DMS79 treated with DMSO at 0.1 percent for 48 hours (cell line): ENCODE results near the gene CHTF18.
"Not testable (repeated sequence)": the region's sequence is repeated elsewhere in the genome, so short reads cannot be mapped to it uniquely, and the experiment has no call there.

Experiments used
- DNase-seq: peaks from one replicate; lab custom pipeline; 2025; lab: John Stamatoyannopoulos, UW

CHTF18 gene

DNA sequence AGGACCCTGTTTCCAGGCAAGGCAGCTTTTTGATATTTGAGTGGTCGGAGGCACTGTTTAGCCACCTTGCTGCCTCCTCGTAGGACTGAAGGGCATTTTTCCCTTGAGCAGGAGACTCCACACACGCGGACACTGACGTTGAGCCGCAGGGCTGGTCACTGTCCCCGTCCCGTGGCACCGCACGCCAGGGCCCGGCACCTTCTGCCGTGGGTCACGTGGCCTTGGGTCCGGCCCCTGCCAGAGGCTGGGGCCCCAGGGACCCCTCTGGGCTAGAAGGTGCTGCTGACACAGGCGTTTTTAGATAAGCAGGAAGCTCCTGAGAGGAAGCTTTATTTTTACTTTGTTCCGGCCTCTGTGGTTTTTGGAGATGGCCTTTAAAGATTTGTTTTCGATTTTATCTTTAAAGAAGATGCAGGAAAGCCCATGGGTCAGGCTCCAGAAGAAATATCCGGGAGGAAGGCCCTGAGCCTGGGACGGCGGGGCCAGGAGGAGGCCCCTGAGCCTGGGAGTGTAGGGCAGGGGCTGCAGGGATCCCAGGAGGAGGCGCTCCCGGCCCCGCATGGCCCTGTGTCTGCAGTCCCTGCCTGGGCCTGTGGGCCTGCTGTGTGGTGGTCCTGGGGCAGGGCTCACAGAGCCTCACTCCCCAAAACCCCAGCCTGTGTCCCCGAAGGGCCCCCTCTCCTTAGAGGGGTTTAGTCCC, 42.6 kb downstream of the CHTF18 start:
- DNase-seq, result no peak

DNA sequence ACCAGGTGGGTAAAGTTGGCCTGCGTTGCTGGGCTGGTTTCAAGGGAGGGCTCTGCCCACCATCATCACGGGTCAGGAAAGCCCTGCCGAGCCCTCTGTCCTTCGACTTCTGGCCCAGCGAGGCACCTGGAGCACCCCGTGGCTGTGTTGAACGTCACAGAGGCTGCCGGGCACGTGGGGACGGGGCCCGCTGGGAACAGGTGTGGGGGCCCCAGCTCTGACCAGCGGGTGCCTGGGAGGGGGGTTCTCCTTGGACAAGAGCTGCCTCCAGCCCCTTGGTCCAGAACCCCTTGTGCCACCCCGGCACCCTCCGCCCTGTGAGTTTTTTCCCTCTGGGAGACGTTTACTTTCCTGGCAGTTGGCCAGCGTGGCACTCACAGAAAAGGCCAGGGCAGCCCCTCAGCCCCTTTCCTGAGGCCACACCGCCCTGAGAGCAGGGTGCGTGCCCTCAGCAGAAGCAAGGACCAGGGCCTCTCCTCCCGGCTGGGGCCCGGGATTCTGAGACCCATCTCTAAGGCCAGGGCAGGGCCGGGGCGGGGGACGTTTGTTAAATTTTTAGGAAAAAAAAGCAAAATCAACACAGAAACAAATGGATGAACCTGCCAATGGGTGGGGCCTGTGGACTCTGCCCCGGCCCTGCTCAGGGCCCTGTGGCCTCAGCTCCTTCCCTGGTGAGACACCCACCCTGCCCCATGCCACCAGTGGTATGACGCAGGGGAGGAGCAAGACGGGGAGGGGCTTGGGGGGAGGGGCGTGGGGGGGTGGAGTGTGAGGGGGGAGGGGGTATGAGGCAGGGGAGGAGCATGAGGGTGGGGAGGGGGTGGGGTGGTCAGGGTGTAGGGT, 43.4 kb downstream of the CHTF18 start:
- DNase-seq, result no peak

DNA sequence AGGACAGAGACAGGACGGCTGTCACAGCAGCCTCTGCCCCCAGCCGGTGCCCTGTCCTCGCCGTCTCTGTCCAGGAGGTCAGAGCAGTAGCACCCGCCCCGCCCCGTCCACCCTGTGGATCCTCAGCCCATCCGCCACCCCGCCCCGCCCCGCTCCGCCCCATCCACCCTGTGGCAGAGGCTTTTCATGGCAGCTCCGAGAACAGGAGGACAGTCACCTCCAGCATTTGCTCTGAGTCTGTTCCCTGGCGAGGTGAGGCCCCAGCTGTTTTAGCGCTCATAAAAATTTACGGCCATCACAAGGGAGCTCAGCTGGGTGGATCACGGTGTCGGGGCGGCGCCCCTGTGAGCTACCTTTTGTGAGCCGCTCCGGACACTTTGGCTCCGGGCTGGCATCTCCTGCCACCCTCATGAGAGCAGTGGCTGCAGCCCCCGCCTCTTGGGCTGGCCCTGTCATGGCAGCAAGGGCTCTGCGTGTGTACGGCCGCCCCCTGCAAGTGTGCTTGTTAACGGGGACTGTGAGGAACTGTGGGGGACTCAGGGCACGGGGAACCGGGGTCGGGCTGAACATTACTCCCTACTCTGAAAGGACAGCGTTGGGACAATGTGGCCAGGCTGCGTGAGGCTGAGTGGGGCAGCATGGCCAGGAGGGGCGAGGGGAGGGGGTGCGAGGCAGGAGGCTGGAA, 44.4 kb downstream of the CHTF18 start:
- no peak for DNase-seq

DNA sequence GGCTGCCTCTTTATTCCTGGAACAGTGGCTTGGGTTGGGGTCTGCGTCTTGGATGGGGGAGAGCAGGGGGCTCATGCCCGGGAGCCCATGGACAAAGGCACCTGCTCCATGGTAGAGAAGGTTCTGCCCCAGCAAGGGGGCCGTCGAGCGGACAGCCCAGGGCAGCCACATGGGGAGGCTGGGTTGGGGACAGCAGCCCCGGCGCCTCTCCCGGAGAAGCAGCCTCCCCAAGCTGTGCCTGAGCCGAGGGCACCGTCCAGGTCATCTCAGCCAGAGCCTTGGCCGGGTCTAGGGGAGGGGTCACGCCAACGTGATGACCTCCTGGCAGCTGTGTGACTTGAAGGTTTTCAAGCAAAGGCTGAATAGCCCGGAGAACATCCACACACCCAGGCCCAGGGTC, 45.0 kb downstream of the CHTF18 start:
- no peak for DNase-seq

DNA sequence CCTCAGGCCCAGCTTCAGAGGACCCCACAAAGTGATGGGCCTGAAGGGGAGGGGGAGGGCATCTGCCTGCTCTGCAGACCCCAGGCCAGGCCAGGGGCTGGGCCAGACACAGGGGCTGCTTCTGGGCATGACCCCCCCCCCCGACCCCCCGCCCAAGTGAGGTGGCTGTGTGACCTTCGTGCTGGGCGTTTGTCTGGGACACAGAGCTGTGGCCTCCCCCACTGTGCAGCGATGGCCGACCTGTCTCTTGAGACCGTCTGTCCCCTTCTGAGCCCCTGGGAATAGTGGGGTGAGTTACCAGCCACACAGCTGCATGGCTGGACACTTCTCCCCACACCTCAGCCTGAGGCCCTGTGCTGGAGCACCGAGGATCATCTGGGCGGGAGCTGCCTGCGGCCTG, 47.0 kb downstream of the CHTF18 start:
- no peak for DNase-seq

DNA sequence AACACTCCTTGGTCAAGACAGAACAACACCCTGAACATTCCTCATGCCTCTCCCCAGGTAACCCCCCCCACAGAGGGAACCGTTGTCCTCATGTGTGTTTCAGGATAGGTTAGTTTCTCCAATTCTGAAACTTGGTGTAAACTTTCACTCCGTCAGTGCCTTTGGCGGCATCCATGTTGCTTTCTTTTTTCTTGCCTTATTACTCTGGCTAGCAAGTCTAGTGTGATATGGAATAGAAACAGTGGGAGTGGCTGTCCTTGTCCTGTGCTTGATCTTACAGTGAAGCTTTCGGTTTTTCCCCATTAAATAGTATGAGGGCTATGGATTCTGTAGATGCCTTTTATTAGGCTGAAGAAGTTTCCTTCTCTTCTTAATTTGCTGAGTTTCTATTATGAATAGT, 47.8 kb downstream of the CHTF18 start:
- DNase-seq, result no peak

DNA sequence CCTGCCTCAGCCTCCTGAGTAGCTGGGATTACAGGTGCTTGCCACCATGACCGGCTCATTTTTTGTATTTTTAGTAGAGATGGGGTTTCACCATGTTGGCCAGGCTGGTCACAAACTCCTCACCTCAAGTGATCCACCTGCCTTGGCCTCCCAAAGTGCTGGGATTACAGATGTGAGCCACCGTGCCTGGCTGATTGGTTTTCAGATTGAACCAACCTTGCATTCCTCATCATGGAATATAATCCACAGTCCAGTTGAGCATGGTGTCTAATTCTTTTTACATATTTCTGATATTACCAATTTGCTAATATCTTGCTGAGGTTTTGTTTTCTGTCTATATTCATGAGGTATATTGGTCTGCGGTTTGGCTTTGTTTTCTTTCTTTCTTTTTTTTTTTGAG, 48.4 kb downstream of the CHTF18 start:
- not testable (repeated sequence) for DNase-seq

DNA sequence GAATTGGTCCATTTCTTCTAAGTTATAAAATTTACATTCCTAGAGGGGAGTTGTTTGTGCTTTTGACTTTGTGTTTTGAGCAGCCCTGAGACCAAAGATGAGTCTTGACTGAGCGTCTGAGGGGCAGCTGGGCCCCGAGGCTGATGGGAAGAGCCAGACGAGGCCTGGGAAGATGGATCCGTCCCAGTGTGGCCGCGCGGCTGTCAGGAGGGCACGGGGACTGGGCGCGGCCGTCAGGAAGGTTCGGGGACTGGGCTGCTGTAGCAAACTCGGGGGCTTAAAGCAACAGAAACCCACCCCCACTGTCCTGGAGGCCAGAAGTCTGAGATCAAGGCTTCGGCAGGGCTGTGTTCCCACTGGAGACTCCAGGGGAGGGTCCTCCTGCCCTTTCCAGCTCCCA, 50.3 kb downstream of the CHTF18 start:
- no peak for DNase-seq

DNA sequence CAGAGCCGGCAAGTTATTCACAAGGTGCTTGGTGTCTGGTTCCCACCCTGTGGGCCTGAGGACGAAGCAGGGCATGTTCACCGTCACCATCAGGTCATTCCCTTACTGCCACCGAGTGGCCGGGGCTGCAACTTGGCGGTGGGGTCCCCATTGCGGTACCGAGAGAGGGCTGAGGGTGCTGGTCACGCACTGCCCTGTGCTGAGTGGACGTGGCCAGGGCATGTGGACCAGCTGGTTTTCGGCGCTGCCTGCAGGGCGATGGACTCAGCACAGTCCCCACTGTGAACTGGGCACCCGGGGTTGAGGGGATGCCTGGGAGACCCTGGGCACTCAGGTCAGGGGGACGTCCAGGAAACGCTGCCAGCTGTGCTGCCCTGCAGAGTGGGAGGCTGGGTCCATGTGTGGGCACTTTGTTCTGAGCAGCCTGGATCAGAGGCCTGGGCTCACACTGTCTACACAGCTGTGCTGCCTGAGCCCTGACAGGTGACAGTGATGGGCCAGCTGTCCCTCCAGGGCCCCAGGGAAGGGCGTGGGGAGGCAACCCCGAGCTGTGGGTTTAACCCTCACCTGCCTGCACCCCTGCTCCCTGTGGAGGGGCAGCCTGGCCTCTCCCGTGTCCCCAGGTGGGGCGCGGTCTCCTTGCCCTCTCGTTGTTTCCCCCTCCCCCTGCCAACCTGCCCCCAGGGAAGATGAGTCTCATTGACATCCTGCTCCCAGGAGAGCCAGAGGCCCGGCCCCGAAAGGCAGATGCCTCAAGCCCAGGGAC, 51.4 kb downstream of the CHTF18 start:
- DNase-seq, result no peak

DNA sequence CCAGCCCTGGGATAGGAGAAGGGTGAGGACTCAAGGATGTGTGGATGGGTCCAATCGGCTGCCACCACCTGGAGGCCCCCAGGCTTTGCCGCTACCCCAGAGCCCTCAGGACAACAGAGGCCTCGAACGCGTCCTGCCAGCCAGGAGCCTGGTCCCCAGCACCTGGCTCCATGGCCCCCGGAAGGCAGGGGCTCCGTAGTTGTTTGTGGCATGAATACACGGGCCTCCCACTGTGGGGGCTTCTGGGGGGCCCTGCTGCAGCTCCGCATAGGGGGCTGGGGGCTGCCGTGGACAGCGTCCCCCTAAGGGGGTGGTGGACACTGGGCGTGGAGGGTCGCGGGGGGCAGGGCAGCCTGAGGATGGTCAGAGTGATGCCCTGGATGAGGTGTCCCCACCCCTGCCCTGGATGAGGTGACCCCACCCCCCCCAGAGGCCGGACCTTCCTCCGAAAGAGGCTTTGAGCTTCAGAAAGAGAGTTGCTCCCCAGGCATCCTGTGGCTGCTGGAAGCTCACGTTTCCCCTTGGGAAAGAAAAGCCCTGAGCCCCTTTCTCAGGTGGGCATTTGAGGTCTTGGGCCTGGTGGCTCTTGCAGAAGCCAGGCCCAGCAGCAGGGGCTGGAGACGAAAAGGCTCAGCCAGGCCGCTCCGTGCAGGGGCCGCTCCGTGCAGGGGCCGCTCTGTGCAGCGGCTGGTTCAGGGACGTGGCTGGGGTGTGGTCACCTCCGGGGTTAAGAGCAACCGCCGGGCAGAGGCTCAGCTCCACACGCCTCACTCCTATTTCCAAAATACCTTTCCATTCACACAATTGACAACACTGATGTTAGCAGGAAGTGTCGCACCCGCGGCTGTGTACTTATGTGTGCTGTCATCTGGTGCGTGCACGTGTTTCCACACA, 52.4 kb downstream of the CHTF18 start:
- DNase-seq, result no peak

DNA sequence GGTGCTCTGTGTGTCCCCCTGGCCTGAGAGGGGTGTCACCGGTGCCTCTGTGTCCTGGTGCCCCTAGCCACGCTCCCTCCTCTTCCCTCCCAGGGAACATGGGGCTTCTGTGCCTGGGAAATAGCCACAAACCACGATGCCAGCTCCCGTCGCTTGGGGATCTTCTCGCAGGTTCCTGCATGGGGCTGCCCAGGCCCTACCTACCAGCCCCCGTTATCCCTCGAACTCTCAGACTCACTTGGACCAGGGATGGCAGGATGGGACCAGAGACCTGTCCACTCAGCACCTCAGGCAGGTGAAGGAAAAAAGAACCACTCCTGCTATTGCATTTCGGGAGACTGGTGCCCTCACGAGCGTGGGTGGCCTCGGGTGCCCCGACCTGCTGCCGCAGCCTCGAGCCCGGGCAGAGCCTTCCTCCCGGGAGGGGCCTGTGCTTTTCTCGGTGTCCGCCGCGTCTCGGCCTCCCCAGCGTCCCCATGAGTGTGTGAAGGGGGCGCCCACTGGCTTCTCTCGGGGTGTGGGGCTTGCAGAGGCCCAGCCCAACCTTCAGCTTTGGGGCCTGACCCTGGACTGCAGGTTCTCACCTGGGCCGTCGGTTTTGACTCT, 53.1 kb downstream of the CHTF18 start:
- DNase-seq, result no peak

DNA sequence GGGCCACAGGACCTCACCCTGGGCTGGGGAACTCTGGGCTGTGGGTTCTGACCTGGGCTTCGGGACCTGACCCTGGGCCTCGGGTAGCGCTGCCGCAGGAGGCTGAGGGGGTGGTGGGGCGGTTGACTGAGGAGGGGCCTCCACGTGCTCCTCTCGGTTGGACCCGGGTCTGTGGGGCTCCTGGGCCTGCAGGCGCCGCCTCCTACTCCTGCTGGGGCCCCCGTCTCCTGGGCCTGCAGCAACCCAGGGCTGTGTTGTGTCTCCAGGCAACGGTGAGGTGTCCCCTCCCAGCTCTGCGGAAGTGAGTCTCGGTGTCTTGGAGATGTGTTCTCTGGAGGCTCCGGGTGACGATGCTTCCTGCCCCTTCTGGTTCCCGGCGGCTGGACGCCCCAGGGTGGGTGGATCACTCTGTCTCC, 53.6 kb downstream of the CHTF18 start:
- no peak for DNase-seq

DNA sequence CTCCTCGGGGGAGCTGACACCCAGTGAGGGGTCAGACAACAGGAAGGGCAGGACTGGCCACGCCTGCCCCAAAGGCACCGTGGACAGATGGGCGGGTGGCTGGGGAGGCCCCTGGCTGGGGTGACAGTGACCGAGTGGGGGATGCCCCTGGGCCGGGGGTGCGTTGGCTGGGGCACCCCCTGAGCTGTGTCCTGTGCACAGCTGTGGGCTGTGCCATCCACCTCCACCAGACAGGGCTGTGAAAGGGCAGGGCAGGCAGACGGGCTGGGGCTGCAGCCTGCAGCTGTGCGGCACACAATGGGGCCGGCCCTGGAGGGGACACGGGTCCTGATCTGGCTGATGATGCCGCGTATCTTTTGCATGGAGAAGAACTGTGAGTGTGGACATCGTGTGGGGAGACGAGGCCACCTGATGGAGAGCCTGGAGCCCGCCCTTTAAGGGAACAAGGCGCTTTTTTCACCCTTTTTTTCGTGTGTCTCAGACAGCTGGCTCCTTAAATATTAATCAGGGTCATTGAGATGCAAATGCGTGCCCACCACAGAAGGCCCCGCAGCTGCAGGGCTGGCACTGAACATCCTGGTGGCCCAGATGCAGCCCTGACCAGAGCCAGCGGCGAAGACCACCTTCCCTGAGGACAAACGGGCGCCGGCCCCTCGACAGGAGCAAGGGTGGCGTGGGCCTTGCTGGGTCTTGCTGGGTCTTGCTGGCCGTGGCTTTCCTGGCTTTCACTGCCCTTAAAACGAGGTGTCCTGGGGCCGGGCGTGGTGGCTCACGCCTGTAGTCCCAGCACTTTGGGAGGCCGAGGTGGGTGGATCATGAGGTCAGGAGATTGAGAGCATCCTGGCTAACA, 54.5 kb downstream of the CHTF18 start:
- no peak for DNase-seq

DNA sequence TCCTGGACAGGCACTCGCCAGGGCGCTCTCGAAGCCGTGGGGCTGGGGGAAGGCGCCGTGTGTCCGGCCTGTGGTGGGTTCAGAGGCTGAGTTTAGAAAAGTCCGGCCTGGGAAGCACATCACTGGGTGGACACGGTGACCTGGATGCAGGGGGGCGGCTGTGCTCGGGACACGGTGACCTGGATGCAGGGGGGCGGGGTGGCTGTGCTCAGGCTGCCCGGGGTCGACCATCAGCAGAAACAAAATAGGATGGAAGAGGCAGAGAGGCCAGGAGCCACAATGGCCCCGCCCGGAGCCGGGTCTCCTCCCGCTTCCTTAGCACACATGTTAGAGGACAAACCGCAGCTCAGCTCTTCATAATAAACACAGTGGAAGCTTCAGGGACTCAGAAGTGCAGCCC, 55.4 kb downstream of the CHTF18 start:
- DNase-seq, result no peak

DNA sequence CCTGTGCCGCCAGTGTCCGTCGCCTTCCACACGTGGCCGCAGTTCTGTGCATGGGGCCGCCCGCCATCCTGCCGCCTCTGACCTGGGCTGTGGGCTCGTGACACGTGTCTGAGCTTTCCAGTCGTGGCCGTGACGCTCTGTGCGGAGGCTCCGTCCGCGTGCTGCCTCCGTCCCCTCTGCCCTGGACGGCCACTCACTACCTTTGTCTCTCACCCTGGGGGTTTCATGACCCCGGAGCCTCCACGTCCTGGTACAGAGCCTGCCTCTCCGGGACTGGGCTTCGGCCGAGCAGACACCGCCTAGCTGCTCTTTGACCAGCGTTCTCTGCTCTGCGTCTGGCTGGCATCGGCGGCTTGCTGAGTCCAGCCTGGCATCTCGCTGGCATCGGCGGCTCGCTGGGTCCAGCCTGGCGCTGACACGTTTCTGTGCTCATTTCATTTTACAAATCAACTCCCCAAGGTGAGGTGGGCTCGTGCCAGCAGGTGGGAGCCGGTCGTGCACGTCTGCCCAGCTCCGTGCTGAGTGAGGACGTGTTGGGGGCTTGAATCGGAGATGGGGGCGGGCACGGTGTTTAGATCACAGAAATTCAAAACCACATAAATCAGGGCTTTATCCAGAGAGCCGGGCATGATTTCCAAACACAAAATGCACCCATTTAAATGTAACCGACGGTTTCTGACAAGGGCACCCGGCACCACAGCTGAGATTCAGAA, 56.4 kb downstream of the CHTF18 start:
- no peak for DNase-seq

DNA sequence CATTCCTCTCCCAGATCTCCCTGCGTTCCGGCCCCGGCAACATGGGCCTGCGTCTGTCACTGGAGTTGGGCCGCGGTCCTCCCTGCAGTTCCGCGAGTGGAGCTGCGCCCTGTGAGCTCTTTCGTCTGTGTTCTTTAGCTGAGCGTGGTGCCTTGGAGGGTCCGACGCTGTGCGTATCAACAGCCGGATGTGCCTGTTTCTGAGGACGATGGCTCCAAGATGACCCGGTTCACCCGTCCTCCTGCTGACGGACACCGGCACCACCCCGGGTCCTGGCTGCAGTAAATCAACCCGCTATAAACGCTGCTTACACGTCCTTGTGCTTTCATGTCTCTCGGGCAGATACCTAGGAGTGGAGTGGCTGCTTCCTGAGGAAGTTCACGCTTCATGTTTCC, 56.9 kb downstream of the CHTF18 start:
- no peak for DNase-seq

DNA sequence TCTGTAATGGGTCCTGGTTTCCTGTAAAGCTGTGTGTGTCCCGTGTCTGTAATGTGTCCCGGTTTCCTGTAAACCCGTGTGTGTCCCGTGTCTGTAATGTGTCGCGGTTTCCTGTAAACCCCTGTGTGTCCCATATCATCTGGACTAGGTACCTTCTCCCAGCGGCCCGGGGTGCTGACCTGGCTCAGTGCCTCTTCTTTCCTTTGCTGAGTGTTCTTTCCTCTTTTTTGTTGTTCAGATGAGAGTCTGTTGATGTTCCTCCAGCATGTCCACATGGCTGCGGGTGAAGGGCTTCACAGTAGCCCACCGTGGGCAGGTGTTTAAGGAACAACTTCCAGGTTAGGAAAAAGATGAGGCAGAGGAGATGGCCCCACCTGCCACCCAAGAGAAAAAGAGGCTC, 58.7 kb downstream of the CHTF18 start:
- no peak for DNase-seq
